Stimulated activated naive CD8-positive, alpha-beta T cell treated with anti-CD3 and anti-CD28 coated beads, Interleukin-15, Interleukin-2, amounts not matched to agents 100 ng/mL and 50 ng/mL, for 24 hours (primary cell): ENCODE measurements around the gene SLIT1.

Experiments used
- H3K27ac Mint-ChIP-seq: one replicate; pipeline ENCODE4 v1.8.0; 2021; ENCODE audit warnings: mild to moderate bottlenecking, mixed read lengths
- H3K27me3 Mint-ChIP-seq: one replicate; pipeline ENCODE4 v1.8.0; 2021; ENCODE audit warnings: mixed read lengths
- H3K36me3 Mint-ChIP-seq: one replicate; pipeline ENCODE4 v1.8.0; 2021; ENCODE audit warnings: low read depth, mixed read lengths
- H3K4me1 Mint-ChIP-seq: one replicate; pipeline ENCODE4 v1.8.0; 2021; ENCODE audit warnings: low read depth, mixed read lengths
- H3K4me3 Mint-ChIP-seq: one replicate; pipeline ENCODE4 v1.8.0; 2021; ENCODE audit warnings: mild to moderate bottlenecking, mixed read lengths
- H3K9me3 Mint-ChIP-seq: one replicate; pipeline ENCODE4 v1.8.0; 2021; ENCODE audit warnings: mixed read lengths

The SLIT1 gene

DNA sequence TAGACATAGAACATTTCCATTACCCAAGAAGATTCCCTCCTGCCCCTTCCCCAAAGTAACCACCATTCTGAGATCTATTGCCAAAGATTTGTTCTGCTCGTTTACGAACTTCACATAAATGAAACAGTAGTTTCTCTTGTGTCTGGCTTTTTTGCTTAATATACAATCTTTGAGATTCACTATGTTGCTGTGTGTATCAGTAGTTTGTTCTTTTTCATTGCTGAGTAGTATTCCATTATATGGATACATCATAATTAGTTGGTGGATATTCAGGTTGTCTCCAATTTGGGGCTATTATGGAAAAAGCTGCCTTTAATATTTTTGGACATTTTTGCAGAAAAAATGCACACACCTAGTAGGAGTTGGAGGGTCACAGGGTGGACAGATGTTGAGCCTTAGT lies 124.3 kb downstream of the SLIT1 start:
- Mint-ChIP-seq H3K27me3 (no peaks in the 10 kb centered on the region), H3K4me1 (no peaks in the 10 kb centered on the region), H3K27ac (no peak overlapping the region), H3K36me3 (no peaks in the 10 kb centered on the region), H3K4me3 (no peak overlapping the region), H3K9me3 (no peaks in the 10 kb centered on the region)

- Mint-ChIP-seq H3K27me3 (no peaks in the 10 kb centered on the region), H3K9me3 (no peaks in the 10 kb centered on the region), H3K4me1 (no peaks in the 10 kb centered on the region), H3K4me3 (no peak overlapping the region), H3K27ac (no peak overlapping the region), H3K36me3 (no peaks in the 10 kb centered on the region)
These were observed 125.2 kb downstream of the SLIT1 start for GRCh38 chr10:97060441-97061084.

DNA sequence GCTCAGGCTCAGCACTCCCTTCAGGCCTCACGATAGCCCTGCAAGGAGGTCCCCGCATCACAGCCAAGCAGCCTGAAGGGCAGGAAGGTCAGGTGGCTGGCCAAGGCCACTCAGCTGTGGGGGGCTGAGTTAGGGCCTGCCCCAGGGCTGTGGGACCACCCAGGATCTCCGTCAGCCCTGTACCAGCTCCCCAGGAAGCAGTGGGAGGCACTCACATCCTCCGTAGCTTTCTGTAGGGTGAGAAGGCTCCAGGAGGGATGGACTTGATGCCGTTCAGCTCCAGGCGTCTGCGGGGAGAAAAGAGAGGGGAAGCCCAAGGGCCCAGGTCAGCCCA lies 125.9 kb downstream of the SLIT1 start:
- Mint-ChIP-seq H3K4me3 (no peak overlapping the region), H3K27ac (no peak overlapping the region), H3K36me3 (no peaks in the 10 kb centered on the region), H3K4me1 (no peaks in the 10 kb centered on the region), H3K27me3 (no peaks in the 10 kb centered on the region), H3K9me3 (no peaks in the 10 kb centered on the region)

GRCh38 chr10:97059006-97059871 lies 126.5 kb downstream of the SLIT1 start:
- H3K27me3 Mint-ChIP-seq: no peaks in the 10 kb centered on the region
- H3K4me3 Mint-ChIP-seq: no peak overlapping the region
- H3K9me3 Mint-ChIP-seq: no peaks in the 10 kb centered on the region
- no peaks in the 10 kb centered on the region for H3K36me3 Mint-ChIP-seq
- H3K4me1 Mint-ChIP-seq: no peaks in the 10 kb centered on the region
- H3K27ac Mint-ChIP-seq: no peak overlapping the region

DNA sequence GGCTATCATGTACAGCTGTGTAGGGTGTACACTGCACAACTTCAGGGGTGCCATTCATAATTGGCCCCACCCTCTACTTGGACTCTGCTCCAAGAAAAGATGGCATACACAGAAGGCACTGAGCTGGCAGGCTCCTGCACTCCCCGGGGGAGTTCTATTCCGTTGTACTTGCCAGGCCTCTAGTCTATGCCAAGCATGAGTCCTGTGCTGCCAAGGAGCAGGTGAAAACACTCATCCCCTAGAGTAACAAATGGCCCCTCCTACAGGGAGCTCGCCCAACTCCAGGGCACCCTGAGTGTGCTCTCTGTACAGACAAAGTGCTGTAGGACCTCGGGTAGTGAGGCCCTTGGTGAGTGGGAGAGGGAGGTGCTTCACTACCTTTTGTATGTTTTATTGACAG lies 127.2 kb downstream of the SLIT1 start:
- Mint-ChIP-seq H3K9me3 (no peaks in the 10 kb centered on the region), H3K4me1 (no peaks in the 10 kb centered on the region), H3K27ac (no peak overlapping the region), H3K36me3 (no peaks in the 10 kb centered on the region), H3K4me3 (no peak overlapping the region), H3K27me3 (peaks cover 4% of the 10 kb centered on the region)

GRCh38 chr10:97057491-97058235 lies 128.1 kb downstream of the SLIT1 start:
- Mint-ChIP-seq H3K27me3 (peaks cover 12% of the 10 kb centered on the region), H3K4me3 (no peak overlapping the region), H3K9me3 (no peaks in the 10 kb centered on the region), H3K27ac (no peak overlapping the region), H3K36me3 (no peaks in the 10 kb centered on the region), H3K4me1 (no peaks in the 10 kb centered on the region)

GRCh38 chr10:97056003-97056630 lies 129.6 kb downstream of the SLIT1 start:
- no peaks in the 10 kb centered on the region for H3K36me3 Mint-ChIP-seq
- H3K4me1 Mint-ChIP-seq: no peaks in the 10 kb centered on the region
- H3K4me3 Mint-ChIP-seq: no peak overlapping the region
- H3K27me3 Mint-ChIP-seq: peaks cover 18% of the 10 kb centered on the region
- no peak overlapping the region for H3K27ac Mint-ChIP-seq
- H3K9me3 Mint-ChIP-seq: no peaks in the 10 kb centered on the region

GRCh38 chr10:97053276-97053675 lies 132.5 kb downstream of the SLIT1 start:
- Mint-ChIP-seq H3K27ac (no peak overlapping the region), H3K4me1 (peaks cover 3% of the 10 kb centered on the region), H3K27me3 (peaks cover 28% of the 10 kb centered on the region)

DNA sequence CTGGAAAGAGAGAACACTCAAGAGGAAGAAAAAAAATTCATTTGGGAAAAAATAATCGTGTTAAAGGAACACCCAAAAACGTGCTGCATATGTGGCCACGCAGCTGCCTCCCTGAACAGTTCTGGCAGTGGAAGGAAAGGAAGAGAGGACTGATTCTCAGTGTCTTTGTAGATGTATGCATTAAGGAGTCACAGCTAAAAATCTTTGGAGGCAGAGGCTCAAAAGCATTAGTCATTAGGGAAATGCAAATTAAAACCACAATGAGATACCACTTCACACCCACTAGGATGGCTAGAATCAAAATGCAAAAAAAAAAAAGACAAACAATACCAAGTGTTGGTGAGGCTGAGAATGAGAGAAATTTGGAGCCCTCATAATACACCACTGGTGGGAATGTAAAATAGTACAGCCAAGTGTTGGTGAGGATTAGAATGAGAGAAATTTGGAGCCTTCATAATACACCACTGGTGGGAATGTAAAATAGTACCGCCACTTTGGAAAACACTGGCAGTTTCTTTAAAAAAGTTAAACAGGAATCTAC lies 134.7 kb downstream of the SLIT1 start:
- no peaks in the 10 kb centered on the region for H3K9me3 Mint-ChIP-seq
- H3K27ac Mint-ChIP-seq: no peak overlapping the region
- H3K27me3 Mint-ChIP-seq: peaks cover 28% of the 10 kb centered on the region
- peaks cover 3% of the 10 kb centered on the region for H3K4me1 Mint-ChIP-seq
- no peaks in the 10 kb centered on the region for H3K36me3 Mint-ChIP-seq
- H3K4me3 Mint-ChIP-seq: no peak overlapping the region

More at GRCh38 chr10:97053276-97053675, 132.5 kb downstream of the SLIT1 start:
- Mint-ChIP-seq H3K36me3 (no peaks in the 10 kb centered on the region), H3K4me3 (no peak overlapping the region), H3K9me3 (no peaks in the 10 kb centered on the region)

DNA sequence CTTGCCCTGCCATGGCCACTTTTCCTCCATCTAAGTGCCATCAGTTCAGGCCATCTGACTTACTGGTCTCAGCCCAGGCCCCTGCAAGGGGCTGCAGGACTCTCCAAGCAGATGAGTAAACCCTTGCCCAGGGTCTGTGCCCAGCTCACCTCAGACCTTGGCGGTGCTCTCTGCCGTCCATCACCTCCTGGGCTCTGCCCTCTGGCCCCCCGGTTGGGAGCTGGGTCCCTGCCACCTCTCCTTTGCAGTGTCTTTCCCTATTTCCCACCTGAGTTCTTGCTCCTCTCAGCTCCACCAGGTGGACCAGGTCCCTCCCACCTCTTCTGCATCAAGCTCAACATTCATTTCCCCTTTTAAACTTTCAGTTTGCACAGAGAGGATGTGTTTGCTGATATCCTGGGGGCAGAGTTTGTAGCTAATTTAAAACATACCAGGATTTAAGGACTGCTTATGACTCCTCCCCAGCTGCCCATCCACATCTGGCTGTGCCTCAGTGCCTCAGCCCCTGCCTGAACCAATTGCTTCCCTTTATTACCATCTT lies 135.5 kb downstream of the SLIT1 start:
- peaks cover 28% of the 10 kb centered on the region for H3K27me3 Mint-ChIP-seq
- H3K36me3 Mint-ChIP-seq: no peaks in the 10 kb centered on the region
- peaks cover 3% of the 10 kb centered on the region for H3K4me1 Mint-ChIP-seq
- no peaks in the 10 kb centered on the region for H3K9me3 Mint-ChIP-seq
- no peak overlapping the region for H3K27ac Mint-ChIP-seq
- H3K4me3 Mint-ChIP-seq: no peak overlapping the region

- H3K4me1 Mint-ChIP-seq: peaks cover 3% of the 10 kb centered on the region
- H3K4me3 Mint-ChIP-seq: no peak overlapping the region
- H3K36me3 Mint-ChIP-seq: no peaks in the 10 kb centered on the region
- peaks cover 28% of the 10 kb centered on the region for H3K27me3 Mint-ChIP-seq
- H3K27ac Mint-ChIP-seq: no peak overlapping the region
- no peaks in the 10 kb centered on the region for H3K9me3 Mint-ChIP-seq
These were observed 136.1 kb downstream of the SLIT1 start for GRCh38 chr10:97049670-97050069.

- Mint-ChIP-seq H3K27me3 (peaks cover 28% of the 10 kb centered on the region), H3K27ac (no peak overlapping the region), H3K9me3 (no peaks in the 10 kb centered on the region), H3K4me3 (no peak overlapping the region), H3K36me3 (no peaks in the 10 kb centered on the region), H3K4me1 (peaks cover 3% of the 10 kb centered on the region)
These were observed 136.9 kb downstream of the SLIT1 start for GRCh38 chr10:97048649-97049427.

DNA sequence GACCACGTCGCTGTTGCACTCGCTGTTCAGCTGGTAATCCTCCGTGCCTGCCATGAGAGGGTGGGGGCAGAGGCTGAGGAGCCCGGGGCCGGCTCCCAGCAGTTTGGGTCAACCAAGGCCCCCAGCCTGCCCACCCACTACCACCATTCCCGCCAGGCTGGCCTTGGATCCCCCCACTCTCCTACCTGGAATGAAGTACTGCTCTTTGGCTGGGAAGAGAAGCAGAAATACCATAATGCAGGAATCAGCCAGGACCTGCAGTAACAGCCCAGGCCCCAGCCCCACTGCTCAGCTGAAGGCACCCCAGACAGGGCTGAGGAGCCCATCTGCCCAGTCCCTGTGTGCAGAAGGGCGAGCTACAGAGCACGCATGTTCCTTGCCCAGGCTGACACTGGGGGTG lies 138.0 kb downstream of the SLIT1 start:
- Mint-ChIP-seq H3K9me3 (no peaks in the 10 kb centered on the region), H3K4me3 (no peak overlapping the region), H3K27ac (no peak overlapping the region), H3K4me1 (peaks cover 3% of the 10 kb centered on the region), H3K27me3 (peaks cover 17% of the 10 kb centered on the region), H3K36me3 (no peaks in the 10 kb centered on the region)
